Astrocyte of the spinal cord (primary cell): Measurements from ENCODE around the gene STK32C.

Experiments
- DNase-seq: peaks from one replicate; pipeline ENCODE4 v3.0.0; 2011; ENCODE audit warnings: low read depth, low spot score
- H3K4me3 ChIP-seq: 2 replicates; pipeline ENCODE4 v1.5.1; 2011; ENCODE audit warnings: low read depth, mild to moderate bottlenecking, low read length, moderate library complexity
- CTCF ChIP-seq: IDR thresholded peaks from 2 replicates; pipeline ENCODE4 v1.5.1; 2012; ENCODE audit warnings: low read depth, mild to moderate bottlenecking, low read length, inconsistent platforms
- in situ Hi-C: cut with HindIII; loops from 2 replicates; pipeline ENCODE4 v1.10.0; 2017; ENCODE audit warnings: low sequenced_read_pairs

STK32C gene

DNA sequence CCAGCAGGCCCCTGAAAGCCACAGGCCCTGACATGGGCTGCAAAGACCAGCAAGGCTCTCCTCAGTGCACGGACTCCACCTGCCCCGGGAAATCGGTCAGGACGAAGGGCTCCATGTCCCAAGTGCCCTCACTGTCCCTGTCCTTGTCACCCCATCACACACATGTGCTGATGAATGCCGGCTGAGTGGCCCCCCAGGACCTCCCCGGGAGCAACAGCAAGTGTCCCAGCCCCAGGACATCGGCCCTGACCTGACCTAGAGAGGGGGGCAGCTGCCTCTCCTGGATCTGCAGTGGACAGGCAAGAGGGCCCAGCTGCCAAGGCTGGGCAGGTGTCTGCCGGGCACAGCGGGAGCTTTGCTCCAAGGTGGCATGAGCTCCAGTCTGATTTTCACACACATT, 49.8 kb downstream of the STK32C start:
- DNase-seq, result no peak
- H3K4me3 ChIP-seq, result no peak overlapping the region
- in situ Hi-C loops, result no loop called here
- TF ChIP-seq CTCF, result no peak

GRCh38 chr10:132257271-132257670, 50.5 kb downstream of the STK32C start:
- TF ChIP-seq CTCF, result no peak
- in situ Hi-C loops, result no loop called here
- no peak for DNase-seq
- no peak overlapping the region for H3K4me3 ChIP-seq

- no peak for TF ChIP-seq CTCF
- in situ Hi-C loops, result no loop called here
- no peak overlapping the region for H3K4me3 ChIP-seq
- no peak for DNase-seq
These were observed 50.9 kb downstream of the STK32C start for GRCh38 chr10:132256866-132257265.

DNA sequence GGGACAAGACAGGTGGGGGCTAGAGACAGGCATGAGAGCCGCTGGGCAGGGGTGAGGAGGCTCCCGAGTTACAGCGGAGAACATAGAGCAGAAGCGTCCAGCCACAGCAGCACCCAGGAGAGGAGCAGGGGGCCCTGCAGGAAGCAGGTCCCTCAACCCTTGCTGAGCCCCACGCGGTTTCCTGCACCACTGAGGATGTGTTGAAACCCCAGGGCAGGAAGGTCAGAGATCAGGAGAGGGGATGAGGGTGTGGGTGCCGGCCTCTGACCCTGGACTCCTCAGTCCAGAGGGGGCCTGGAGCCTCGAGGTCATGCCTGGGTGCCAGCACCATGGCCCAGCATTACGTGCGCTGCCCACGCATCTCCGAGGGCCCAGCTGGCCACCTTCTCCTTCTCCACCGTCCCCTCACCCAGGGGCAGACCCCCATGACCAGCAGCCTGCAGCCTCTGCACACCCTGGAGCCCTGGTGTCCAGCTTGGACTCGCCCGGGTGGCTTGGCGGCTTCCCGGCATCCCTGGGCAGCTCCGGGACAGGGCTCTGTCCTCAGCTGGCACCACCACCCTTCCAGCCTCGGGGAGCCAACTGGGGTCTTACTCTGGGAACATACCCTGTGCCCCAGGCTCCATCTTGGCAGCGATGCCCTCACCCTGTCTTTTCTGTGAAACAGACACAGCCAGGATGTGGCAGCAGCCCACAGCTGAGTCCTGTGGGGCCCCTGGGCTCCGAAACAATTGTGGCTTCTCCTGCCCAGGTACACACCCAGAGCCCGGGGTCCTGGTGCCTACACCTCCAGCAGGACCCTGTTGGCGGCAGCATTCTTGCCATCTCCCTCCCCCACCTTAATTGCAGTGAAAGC, 52.0 kb downstream of the STK32C start:
- in situ Hi-C loops, result no loop called here
- DNase-seq, result no peak
- no peak for TF ChIP-seq CTCF
- no peak overlapping the region for H3K4me3 ChIP-seq

- in situ Hi-C loops, result no loop called here
- H3K4me3 ChIP-seq, result no peak overlapping the region
- DNase-seq, result no peak
- no peak for TF ChIP-seq CTCF
These were observed 52.9 kb downstream of the STK32C start for GRCh38 chr10:132254841-132255240.

GRCh38 chr10:132253092-132253687, 54.6 kb downstream of the STK32C start:
- in situ Hi-C loops, result no loop called here
- no peak for TF ChIP-seq CTCF
- H3K4me3 ChIP-seq, result no peak overlapping the region
- DNase-seq, result no peak
